ENCODE data around the gene ZNF133.

DNA sequence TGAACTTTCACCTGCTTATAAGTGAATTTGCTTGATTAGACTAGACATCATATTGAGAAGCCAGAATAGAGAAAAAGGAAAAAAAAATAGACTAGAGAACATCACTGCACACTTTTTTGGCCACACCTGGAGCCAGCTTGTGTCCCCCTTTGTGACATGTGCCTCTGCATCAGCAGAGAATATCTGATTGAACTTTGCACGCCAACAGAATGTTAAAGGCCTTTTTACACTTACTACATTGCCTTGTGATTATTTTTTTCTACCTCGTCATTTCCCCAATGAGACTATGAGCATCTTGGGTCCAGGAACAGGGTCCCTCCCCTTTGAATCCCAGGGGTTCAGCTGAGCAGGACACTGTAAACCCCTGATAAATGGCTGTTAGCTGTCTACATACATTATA lies 17.2 kb upstream of the ZNF133 start:
- TF ChIP-seq CTCF (conservative IDR thresholded peaks at IDR 0.05; ENCODE audit: low read length) (no peak), EZH2phosphoT487 (IDR thresholded peaks at IDR 0.05; ENCODE audit: borderline replicate concordance, low read depth, low read length) (no peak)

Measured in OCI-LY7 (cell line).